K562 (cell line): ENCODE data around the gene GLTP. TPM values are rescaled to one million over a fixed set of nuclear protein-coding genes. Genes with fewer than 3 reads are reported as not detected.

Source experiments
- ESRRB ChIP-seq: fragments of 250-450 bp; sonication (Bioruptor Pico); IDR thresholded peaks from 2 replicates; pipeline ENCODE4 v1.5.0; 2020; ENCODE audit warnings: mild to moderate bottlenecking, moderate library complexity, borderline replicate concordance
- GABPB2 ChIP-seq: fragments of 250-450 bp; sonication (Bioruptor Pico); conservative IDR thresholded peaks from 2 replicates; pipeline ENCODE4 v1.5.1; 2021; ENCODE audit warnings: mild to moderate bottlenecking
- HNRNPUL1 ChIP-seq: fragments of 200-400 bp; formaldehyde crosslinking; IDR thresholded peaks from 2 replicates; pipeline ENCODE4 v1.6.1; 2017; ENCODE audit warnings: low read length
- MYC ChIP-seq, 2 experiments: fragments of 250-450 bp in 1 of 2; sonication (Bioruptor Pico) in 1 of 2; IDR thresholded peaks; 2 replicates each; pipeline versions ENCODE4 v1.5.1 to v1.6.1; 2012 to 2021; ENCODE audit warnings: low read depth in 2 of 2, borderline replicate concordance in 1 of 2, improper control_type of control experiment in 1 of 2, low read length in 1 of 2, mild to moderate bottlenecking in 1 of 2, moderate library complexity in 1 of 2
- SMARCA4 ChIP-seq: fragments of 450-650 bp; IDR thresholded peaks from 2 replicates; pipeline ENCODE4 v1.6.1; 2016
- SRSF9 ChIP-seq: fragments of 200-400 bp; formaldehyde crosslinking; IDR thresholded peaks from 2 replicates; pipeline ENCODE4 v1.6.1; 2017; ENCODE audit warnings: low read depth, low read length, borderline replicate concordance
- STAT5B ChIP-seq: fragments of 250-450 bp; sonication (Bioruptor Pico); IDR thresholded peaks from 2 replicates; pipeline ENCODE4 v1.8.0; 2021; ENCODE audit warnings: mild to moderate bottlenecking, inconsistent platforms
- TCF7 ChIP-seq: sonication (generic); IDR thresholded peaks from 2 replicates; pipeline ENCODE4 v1.6.1; 2016; ENCODE audit warnings: antibody characterized with exemption, borderline replicate concordance
- ZFP1 ChIP-seq: fragments of 450-650 bp; formaldehyde crosslinking; IDR thresholded peaks from 2 replicates; pipeline ENCODE4 v1.4.0; 2020; ENCODE audit warnings: mild to moderate bottlenecking, mixed read lengths
- ZNF780A ChIP-seq: fragments of 250-450 bp; sonication (Bioruptor Pico); IDR thresholded peaks from 2 replicates; pipeline ENCODE4 v1.5.0; 2021; ENCODE audit warnings: mild to moderate bottlenecking
- polyA plus RNA-seq, 8 experiments: library from polyadenylated mRNA; depleted of rRNA in 4 of 8; stranded (reverse) in 5 of 8; unstranded in 3 of 8; fragments of >200 nt; fragmentation: Nextera tagmentation in 2 of 8; fragmentation: Illumina TruSeq in 1 of 8; extraction: Ambion mirVana in 2 of 8; extraction: Trizol in 1 of 8; gene quantifications; 2 replicates each; pipeline versions ENCODE4 v1.2.1 to v1.2.3, GENCODE V29; 2011 to 2014; ENCODE audit warnings: inconsistent platforms in 1 of 8, missing spikeins in 1 of 8
- total RNA-seq, 7 experiments: library from RNA; depleted of rRNA in 6 of 7; stranded (reverse); fragments of >200 nt in 6 of 7; fragmentation: Illumina TruSeq in 2 of 7; extraction: Trizol in 2 of 7; gene quantifications; 2 replicates each; pipeline versions ENCODE4 v1.2.1 to v1.2.3, GENCODE V29; 2011 to 2021; ENCODE audit warnings: low replicate concordance in 1 of 7
- TF ChIP-seq, protein P1 (sequence below): sonication (generic); formaldehyde crosslinking; IDR thresholded peaks from 2 replicates; pipeline ENCODE4 v1.8.0; 2023; ENCODE audit warnings: missing genetic modification reagents, mild to moderate bottlenecking, borderline replicate concordance
- TF ChIP-seq, protein P2 (sequence below), 2 experiments: fragments of 450-650 bp; formaldehyde crosslinking in 1 of 2; IDR thresholded peaks; 2 replicates each; pipeline versions ENCODE4 v1.4.0 to v1.6.1; 2014 to 2020; ENCODE audit warnings: mild to moderate bottlenecking in 2 of 2, borderline replicate concordance in 1 of 2, low read depth in 1 of 2

GLTP gene
- total and polyA plus RNA-seq, 9 of the 15 experiments (the other 6 are each of a cell fraction or from before 2014, with no cell fraction given): 4.4 to 8.3 (median 6.1) TPM

DNA sequence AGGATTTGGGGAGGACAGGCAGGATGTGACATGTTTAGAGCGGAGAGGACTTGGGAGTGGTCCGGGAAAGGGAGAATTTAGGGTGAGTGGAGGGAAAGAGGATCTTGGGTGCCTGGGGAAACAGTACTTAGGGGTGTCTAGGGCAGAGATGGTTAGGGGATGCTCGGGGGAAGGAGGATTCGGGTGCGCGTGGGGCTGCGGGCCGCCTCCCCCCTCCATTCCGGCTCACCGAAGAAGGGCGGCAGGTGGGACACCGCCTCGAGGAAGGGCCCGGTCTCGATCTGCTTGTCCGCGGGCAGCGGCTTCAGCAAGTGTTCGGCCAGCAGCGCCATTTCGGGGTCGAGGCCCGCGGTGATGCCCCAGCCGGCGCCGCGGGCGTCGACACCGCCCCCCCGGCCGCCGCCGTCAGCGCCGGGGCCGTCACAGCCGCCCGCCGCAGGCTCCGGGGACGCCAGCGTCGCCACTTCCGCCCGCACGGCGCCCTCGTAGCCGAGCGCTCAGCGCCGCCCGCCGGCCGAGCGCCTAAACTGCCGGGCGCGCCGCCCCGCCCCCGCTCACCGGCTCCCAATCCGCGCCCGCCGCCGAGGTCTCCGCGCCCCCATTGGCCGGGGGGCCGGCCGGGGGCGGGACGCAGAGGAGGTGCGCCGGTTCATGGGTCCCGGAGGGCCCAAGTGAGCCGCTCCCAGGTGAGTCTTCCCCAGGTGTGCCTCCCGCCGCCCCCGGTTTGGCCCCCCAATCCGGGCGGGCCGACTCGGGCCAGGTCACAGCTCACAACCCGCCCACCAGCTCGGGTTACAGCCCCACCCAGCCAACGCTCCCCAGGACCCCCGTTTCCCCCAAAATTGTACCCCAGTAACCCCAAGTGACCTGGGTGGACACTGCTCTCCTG is at the start of gene GLTP (continued):
- TF ChIP-seq GABPB2 (no peak), SRSF9 (no peak), STAT5B (no peak), SMARCA4 (no peak), MYC (IDR thresholded peaks at IDR 0.05; ENCODE audit: low read depth, low read length) (peak; percentile 52; the same call in 1 of the 2 replicates), MYC (CRISPR knock-in tag; IDR thresholded peaks at IDR 0.05; ENCODE audit: borderline replicate concordance, low read depth) (no peak), HNRNPUL1 (no peak), TCF7 (no peak), ZNF780A (CRISPR knock-in tag) (no peak), ZFP1 (CRISPR knock-in tag) (no peak), ESRRB (CRISPR knock-in tag) (no peak)
- TF ChIP-seq, protein P1, sequence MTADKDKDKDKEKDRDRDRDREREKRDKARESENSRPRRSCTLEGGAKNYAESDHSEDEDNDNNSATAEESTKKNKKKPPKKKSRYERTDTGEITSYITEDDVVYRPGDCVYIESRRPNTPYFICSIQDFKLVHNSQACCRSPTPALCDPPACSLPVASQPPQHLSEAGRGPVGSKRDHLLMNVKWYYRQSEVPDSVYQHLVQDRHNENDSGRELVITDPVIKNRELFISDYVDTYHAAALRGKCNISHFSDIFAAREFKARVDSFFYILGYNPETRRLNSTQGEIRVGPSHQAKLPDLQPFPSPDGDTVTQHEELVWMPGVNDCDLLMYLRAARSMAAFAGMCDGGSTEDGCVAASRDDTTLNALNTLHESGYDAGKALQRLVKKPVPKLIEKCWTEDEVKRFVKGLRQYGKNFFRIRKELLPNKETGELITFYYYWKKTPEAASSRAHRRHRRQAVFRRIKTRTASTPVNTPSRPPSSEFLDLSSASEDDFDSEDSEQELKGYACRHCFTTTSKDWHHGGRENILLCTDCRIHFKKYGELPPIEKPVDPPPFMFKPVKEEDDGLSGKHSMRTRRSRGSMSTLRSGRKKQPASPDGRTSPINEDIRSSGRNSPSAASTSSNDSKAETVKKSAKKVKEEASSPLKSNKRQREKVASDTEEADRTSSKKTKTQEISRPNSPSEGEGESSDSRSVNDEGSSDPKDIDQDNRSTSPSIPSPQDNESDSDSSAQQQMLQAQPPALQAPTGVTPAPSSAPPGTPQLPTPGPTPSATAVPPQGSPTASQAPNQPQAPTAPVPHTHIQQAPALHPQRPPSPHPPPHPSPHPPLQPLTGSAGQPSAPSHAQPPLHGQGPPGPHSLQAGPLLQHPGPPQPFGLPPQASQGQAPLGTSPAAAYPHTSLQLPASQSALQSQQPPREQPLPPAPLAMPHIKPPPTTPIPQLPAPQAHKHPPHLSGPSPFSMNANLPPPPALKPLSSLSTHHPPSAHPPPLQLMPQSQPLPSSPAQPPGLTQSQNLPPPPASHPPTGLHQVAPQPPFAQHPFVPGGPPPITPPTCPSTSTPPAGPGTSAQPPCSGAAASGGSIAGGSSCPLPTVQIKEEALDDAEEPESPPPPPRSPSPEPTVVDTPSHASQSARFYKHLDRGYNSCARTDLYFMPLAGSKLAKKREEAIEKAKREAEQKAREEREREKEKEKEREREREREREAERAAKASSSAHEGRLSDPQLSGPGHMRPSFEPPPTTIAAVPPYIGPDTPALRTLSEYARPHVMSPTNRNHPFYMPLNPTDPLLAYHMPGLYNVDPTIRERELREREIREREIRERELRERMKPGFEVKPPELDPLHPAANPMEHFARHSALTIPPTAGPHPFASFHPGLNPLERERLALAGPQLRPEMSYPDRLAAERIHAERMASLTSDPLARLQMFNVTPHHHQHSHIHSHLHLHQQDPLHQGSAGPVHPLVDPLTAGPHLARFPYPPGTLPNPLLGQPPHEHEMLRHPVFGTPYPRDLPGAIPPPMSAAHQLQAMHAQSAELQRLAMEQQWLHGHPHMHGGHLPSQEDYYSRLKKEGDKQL: no peak
- TF ChIP-seq, protein P2, sequence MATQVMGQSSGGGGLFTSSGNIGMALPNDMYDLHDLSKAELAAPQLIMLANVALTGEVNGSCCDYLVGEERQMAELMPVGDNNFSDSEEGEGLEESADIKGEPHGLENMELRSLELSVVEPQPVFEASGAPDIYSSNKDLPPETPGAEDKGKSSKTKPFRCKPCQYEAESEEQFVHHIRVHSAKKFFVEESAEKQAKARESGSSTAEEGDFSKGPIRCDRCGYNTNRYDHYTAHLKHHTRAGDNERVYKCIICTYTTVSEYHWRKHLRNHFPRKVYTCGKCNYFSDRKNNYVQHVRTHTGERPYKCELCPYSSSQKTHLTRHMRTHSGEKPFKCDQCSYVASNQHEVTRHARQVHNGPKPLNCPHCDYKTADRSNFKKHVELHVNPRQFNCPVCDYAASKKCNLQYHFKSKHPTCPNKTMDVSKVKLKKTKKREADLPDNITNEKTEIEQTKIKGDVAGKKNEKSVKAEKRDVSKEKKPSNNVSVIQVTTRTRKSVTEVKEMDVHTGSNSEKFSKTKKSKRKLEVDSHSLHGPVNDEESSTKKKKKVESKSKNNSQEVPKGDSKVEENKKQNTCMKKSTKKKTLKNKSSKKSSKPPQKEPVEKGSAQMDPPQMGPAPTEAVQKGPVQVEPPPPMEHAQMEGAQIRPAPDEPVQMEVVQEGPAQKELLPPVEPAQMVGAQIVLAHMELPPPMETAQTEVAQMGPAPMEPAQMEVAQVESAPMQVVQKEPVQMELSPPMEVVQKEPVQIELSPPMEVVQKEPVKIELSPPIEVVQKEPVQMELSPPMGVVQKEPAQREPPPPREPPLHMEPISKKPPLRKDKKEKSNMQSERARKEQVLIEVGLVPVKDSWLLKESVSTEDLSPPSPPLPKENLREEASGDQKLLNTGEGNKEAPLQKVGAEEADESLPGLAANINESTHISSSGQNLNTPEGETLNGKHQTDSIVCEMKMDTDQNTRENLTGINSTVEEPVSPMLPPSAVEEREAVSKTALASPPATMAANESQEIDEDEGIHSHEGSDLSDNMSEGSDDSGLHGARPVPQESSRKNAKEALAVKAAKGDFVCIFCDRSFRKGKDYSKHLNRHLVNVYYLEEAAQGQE (IDR thresholded peaks at IDR 0.05; ENCODE audit: borderline replicate concordance): peak; percentile 49
- TF ChIP-seq, protein P2 (CRISPR knock-in tag; IDR thresholded peaks at IDR 0.05; ENCODE audit: low read depth): no peak
